ENCODE results near the gene MYD88. TPM values are rescaled to one million over a fixed set of nuclear protein-coding genes. Genes with fewer than 3 reads are reported as not detected.

The MYD88 gene
- total RNA-seq, 4 donors from 2014 or later: 32.6 to 109 (median 45.8) TPM

GRCh38 chr3:38129058-38129457, 9.4 kb upstream of the MYD88 start:
- no peak for TF ChIP-seq CTCF (IDR thresholded peaks at IDR 0.05; ENCODE audit: low read depth)

- TF ChIP-seq CTCF (IDR thresholded peaks at IDR 0.05; ENCODE audit: low read depth): no peak
Measured at GRCh38 chr3:38130631-38131065, 7.8 kb upstream of the MYD88 start.

GRCh38 chr3:38131621-38132369, 6.7 kb upstream of the MYD88 start:
- TF ChIP-seq CTCF (IDR thresholded peaks at IDR 0.05; ENCODE audit: low read depth): no peak

GRCh38 chr3:38133209-38133556, 5.3 kb upstream of the MYD88 start:
- no peak for TF ChIP-seq CTCF (IDR thresholded peaks at IDR 0.05; ENCODE audit: low read depth)

- no peak for TF ChIP-seq CTCF (IDR thresholded peaks at IDR 0.05; ENCODE audit: low read depth)
Measured at GRCh38 chr3:38133557-38134405, 4.7 kb upstream of the MYD88 start.

GRCh38 chr3:38136393-38136776, 2.1 kb upstream of the MYD88 start:
- TF ChIP-seq CTCF (IDR thresholded peaks at IDR 0.05; ENCODE audit: low read depth): no peak
